Measurements from ENCODE around the gene TMEM174.

DNA sequence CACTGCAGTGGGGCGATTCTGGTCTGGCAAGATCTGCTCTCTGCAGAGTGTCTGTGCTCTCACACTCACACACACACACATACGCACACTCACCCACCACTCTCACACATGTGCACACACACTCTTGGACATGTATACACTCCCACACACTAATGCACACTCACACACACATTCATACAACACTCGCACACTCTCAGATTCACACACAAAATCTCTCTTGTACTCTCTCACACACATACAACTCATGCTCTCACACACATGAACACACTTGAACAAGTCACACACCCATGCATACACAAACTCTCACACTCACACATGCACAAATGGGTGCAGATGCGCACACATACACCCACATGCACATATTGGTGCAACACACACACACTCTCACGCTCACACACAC is 31.7 kb downstream of the TMEM174 start:
- TF ChIP-seq, protein P1, sequence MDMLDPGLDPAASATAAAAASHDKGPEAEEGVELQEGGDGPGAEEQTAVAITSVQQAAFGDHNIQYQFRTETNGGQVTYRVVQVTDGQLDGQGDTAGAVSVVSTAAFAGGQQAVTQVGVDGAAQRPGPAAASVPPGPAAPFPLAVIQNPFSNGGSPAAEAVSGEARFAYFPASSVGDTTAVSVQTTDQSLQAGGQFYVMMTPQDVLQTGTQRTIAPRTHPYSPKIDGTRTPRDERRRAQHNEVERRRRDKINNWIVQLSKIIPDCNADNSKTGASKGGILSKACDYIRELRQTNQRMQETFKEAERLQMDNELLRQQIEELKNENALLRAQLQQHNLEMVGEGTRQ (IDR thresholded peaks at IDR 0.05; ENCODE audit: low read depth, low read length), result no peak
- TF ChIP-seq, protein P2, sequence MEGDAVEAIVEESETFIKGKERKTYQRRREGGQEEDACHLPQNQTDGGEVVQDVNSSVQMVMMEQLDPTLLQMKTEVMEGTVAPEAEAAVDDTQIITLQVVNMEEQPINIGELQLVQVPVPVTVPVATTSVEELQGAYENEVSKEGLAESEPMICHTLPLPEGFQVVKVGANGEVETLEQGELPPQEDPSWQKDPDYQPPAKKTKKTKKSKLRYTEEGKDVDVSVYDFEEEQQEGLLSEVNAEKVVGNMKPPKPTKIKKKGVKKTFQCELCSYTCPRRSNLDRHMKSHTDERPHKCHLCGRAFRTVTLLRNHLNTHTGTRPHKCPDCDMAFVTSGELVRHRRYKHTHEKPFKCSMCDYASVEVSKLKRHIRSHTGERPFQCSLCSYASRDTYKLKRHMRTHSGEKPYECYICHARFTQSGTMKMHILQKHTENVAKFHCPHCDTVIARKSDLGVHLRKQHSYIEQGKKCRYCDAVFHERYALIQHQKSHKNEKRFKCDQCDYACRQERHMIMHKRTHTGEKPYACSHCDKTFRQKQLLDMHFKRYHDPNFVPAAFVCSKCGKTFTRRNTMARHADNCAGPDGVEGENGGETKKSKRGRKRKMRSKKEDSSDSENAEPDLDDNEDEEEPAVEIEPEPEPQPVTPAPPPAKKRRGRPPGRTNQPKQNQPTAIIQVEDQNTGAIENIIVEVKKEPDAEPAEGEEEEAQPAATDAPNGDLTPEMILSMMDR (conservative IDR thresholded peaks at IDR 0.05; ENCODE audit: low read depth, low read length), result no peak
- TF ChIP-seq RAD21 (IDR thresholded peaks at IDR 0.05; ENCODE audit: low read length) (no peak), BHLHE40 (IDR thresholded peaks at IDR 0.05; ENCODE audit: low read depth, low read length) (no peak)

Measured in IMR-90 (cell line).